ENCODE measurements around the gene ERCC5. TPM values are rescaled to one million over a fixed set of nuclear protein-coding genes. Genes with fewer than 3 reads are reported as not detected.

Gene ERCC5
- total RNA-seq, 1 donor from 2014 or later, result 26.2 TPM

GRCh38 chr13:102805680-102806079, 40.2 kb upstream of the ERCC5 start:
- Histone ChIP-seq H3K27ac (no peak overlapping the region), H3K4me1 (peaks cover 1 to 7% of the 10 kb centered on the region in 2 donors), H3K27me3 (no peaks in the 10 kb centered on the region), H3K9me3 (peaks cover 0 to 2% of the 10 kb centered on the region in 2 donors), H3K4me3 (no peak overlapping the region), H3K36me3 (peaks cover 0 to 2% of the 10 kb centered on the region in 2 donors)
- no peak for DNase-seq (ENCODE audit: low spot score in 2 of 2)
- no peak for TF ChIP-seq CTCF (IDR thresholded peaks at IDR 0.05)
- intact Hi-C loops (cut with DNase I), result no loop called here

- no peak for DNase-seq (ENCODE audit: low spot score in 2 of 2)
- H3K4me3 ChIP-seq, result no peak overlapping the region
- H3K27ac ChIP-seq, result no peak overlapping the region
- no peaks in the 10 kb centered on the region for H3K27me3 ChIP-seq
- TF ChIP-seq CTCF (IDR thresholded peaks at IDR 0.05), result no peak
- peaks cover 0 to 12% of the 10 kb centered on the region in 2 donors for H3K9me3 ChIP-seq
- intact Hi-C loops (cut with DNase I), result no loop called here
- H3K36me3 ChIP-seq, result peaks cover 4 to 8% of the 10 kb centered on the region in 2 donors
- no peaks in the 10 kb centered on the region for H3K4me1 ChIP-seq
Observed at GRCh38 chr13:102807699-102808098, 38.1 kb upstream of the ERCC5 start.

GRCh38 chr13:102812611-102813287, 33.1 kb upstream of the ERCC5 start:
- Histone ChIP-seq H3K9me3 (peaks cover 0 to 12% of the 10 kb centered on the region in 2 donors), H3K27me3 (no peaks in the 10 kb centered on the region), H3K4me1 (no peaks in the 10 kb centered on the region), H3K4me3 (no peak overlapping the region), H3K36me3 (peaks cover 4 to 13% of the 10 kb centered on the region in 2 donors), H3K27ac (no peak overlapping the region)
- intact Hi-C loops (cut with DNase I), result no loop called here
- DNase-seq (ENCODE audit: low spot score in 2 of 2), result no peak
- no peak for TF ChIP-seq CTCF (IDR thresholded peaks at IDR 0.05)

DNA sequence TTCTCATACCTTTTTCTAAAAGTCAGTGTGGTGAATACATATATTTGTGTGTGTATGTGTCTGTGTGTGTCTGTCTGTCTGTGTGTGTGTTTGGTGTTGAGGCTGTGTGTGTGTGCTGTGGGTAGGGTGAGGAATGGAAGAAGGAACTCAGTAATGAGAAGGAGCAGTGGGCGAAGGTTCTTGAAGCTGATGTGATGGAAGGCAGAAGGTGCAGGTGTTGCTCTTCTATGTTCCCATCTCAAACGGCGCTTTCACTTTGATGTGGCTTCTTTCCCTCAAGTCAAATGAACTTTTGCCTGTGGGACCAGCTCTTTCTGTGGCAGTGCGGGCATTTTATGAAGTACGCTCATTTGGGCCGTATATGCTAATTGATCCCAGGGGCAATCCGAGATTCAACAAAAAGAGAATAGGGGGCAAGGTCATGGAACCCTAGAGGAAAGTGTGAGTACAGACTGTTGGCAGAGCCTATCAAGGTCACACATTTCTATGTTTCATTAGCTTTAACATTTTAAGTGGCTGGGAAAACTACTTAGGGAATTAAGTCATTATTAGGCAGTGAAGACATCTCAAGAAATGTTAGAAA, 31.7 kb upstream of the ERCC5 start:
- Histone ChIP-seq H3K27ac (no peak overlapping the region), H3K27me3 (no peaks in the 10 kb centered on the region), H3K36me3 (peaks cover 4 to 18% of the 10 kb centered on the region in 2 donors), H3K9me3 (peaks cover 0 to 12% of the 10 kb centered on the region in 2 donors), H3K4me1 (no peaks in the 10 kb centered on the region), H3K4me3 (no peak overlapping the region)
- intact Hi-C loops (cut with DNase I), result no loop called here
- no peak for TF ChIP-seq CTCF (IDR thresholded peaks at IDR 0.05)
- DNase-seq (ENCODE audit: low spot score in 2 of 2), result no peak

DNA sequence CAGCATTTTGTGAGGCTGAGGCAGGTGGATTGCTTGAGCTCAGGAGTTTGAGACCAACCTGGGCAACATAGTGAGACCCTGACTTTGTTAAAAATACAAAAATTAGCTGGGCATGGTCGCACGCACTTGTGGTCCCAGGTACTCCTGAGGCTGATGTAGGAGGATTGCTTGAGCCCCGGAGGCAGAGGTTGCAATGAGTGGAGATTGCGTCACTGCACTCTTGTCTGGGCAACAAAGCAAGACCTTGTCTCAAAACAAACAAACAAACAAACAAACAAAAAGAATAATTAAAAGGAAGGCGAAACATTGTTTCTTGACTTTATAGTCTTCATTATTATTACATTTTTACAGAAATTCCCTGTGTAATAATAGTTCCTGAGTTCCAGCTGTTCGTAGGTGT, 31.0 kb upstream of the ERCC5 start:
- DNase-seq (ENCODE audit: low spot score in 2 of 2), result no peak
- intact Hi-C loops (cut with DNase I), result no loop called here

More for the DNA sequence above, 31.0 kb upstream of the ERCC5 start:
- Histone ChIP-seq H3K36me3 (peaks cover 7 to 18% of the 10 kb centered on the region in 2 donors), H3K9me3 (peaks cover 0 to 12% of the 10 kb centered on the region in 2 donors), H3K4me3 (no peak overlapping the region), H3K4me1 (no peaks in the 10 kb centered on the region), H3K27ac (no peak overlapping the region), H3K27me3 (no peaks in the 10 kb centered on the region)
- no peak for TF ChIP-seq CTCF (IDR thresholded peaks at IDR 0.05)
